Ascending aorta (tissue), 2 donors: ENCODE data around the gene FAM83C. TPM values are rescaled to one million over a fixed set of nuclear protein-coding genes. Genes with fewer than 3 reads are reported as not detected.

Experiments used
- DNase-seq, 2 donors: peaks; one replicate each; pipeline ENCODE4 v3.0.0-alpha.2; 2019; ENCODE audit warnings: low spot score in 2 of 2
- H3K27ac ChIP-seq, 2 donors: fragments of 200-600 bp; sonication (generic); one replicate each; pipeline ENCODE4 v1.5.1; 2016 to 2017; ENCODE audit warnings: mild to moderate bottlenecking in 1 of 2
- H3K27me3 ChIP-seq: fragments of 200-600 bp; sonication (generic); one replicate; pipeline ENCODE4 v1.5.1; 2017
- H3K36me3 ChIP-seq, 2 donors: fragments of 200-600 bp; sonication (generic); one replicate each; pipeline ENCODE4 v1.5.1; 2016
- H3K4me1 ChIP-seq, 2 donors: fragments of 200-600 bp; sonication (generic); one replicate each; pipeline ENCODE4 v1.5.1; 2016 to 2017; ENCODE audit warnings: mild to moderate bottlenecking in 1 of 2
- H3K4me3 ChIP-seq, 2 donors: fragments of 200-600 bp; sonication (generic); one replicate each; pipeline ENCODE4 v1.5.1; 2016 to 2017; ENCODE audit warnings: mild to moderate bottlenecking in 1 of 2
- H3K9me3 ChIP-seq, 2 donors: fragments of 200-600 bp; sonication (generic); one replicate each; pipeline ENCODE4 v1.5.1; 2016
- intact Hi-C: fragments of 100-400 bp; cut with DNase I; formaldehyde crosslinking; loops from one replicate; pipeline ENCODE4 v1.15.1; 2023
- total RNA-seq: library from RNA; depleted of rRNA; stranded (reverse); fragments of >200 nt; gene quantifications from one replicate; pipeline ENCODE4 v1.1.0, GENCODE V29; 2016
- TF ChIP-seq, protein P1 (sequence below), 3 experiments: fragments of 200-600 bp in 2 of 3; fragments of 450-650 bp in 1 of 3; sonication (generic) in 2 of 3; IDR thresholded peaks; one replicate each; pipeline ENCODE4 v1.5.1; 2016 to 2019; ENCODE audit warnings: antibody characterized with exemption in 3 of 3, mild to moderate bottlenecking in 1 of 3, moderate library complexity in 1 of 3

FAM83C gene
- total RNA-seq, 1 donor from 2014 or later: not detected

DNA sequence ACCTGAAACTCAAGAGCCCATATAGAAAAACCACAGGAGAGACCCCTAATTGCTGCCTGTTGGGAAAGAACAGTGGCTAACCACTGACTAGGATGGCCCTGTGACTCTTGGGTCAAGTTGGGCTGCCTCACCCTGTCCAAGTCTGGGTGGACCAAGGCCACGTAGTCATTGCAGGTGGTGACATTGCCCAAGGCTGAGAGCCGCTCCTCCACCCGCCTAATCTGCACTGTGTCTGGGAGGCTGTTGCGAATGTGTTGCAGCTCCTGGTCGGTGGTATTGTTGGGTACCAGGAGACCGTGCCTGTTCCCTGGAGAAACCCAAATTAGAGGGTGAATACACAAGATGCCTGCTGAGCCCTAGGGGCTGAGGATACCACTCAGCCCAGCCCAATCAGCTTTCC is 11.7 kb downstream of the FAM83C start:
- Histone ChIP-seq H3K36me3 (peaks cover 19 to 33% of the 10 kb centered on the region in 2 donors), H3K4me1 (peaks cover 16 to 38% of the 10 kb centered on the region in 2 donors), H3K27me3 (no peaks in the 10 kb centered on the region), H3K9me3 (no peaks in the 10 kb centered on the region), H3K27ac (no peak overlapping the region), H3K4me3 (no peak overlapping the region)
- DNase-seq: no peak
- intact Hi-C loops: no loop called here
- TF ChIP-seq, protein P1, sequence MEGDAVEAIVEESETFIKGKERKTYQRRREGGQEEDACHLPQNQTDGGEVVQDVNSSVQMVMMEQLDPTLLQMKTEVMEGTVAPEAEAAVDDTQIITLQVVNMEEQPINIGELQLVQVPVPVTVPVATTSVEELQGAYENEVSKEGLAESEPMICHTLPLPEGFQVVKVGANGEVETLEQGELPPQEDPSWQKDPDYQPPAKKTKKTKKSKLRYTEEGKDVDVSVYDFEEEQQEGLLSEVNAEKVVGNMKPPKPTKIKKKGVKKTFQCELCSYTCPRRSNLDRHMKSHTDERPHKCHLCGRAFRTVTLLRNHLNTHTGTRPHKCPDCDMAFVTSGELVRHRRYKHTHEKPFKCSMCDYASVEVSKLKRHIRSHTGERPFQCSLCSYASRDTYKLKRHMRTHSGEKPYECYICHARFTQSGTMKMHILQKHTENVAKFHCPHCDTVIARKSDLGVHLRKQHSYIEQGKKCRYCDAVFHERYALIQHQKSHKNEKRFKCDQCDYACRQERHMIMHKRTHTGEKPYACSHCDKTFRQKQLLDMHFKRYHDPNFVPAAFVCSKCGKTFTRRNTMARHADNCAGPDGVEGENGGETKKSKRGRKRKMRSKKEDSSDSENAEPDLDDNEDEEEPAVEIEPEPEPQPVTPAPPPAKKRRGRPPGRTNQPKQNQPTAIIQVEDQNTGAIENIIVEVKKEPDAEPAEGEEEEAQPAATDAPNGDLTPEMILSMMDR (IDR thresholded peaks at IDR 0.05): no peak

DNA sequence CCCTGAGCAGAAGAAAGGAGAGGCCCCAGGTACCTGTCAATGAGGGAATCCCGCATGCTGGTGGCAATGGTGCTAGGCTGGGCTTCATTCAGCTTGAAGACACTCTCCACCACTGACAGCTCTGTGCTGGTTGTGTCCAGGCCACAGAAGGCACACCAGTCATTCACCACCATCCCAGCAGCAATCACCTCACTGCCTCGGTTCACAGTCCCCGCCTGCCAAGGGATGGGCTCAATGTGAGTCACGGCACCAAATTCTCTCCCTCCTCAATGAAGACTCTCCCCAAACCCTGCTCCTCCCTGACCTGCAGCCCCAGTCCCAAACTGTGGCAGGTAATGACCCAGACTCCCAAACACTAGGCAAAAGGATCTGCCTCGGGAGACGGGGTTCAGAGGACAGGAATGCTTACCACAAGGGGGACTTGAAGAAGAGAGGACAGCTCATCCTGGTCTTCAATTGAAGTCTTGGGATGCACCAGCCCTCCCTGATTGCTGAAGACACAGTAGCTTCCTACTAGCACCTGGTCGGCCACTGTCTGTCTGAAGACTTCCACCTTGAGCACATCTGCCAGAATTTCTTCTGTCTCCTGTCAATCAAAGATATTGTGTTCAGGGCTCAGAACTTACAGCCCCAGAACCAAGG is 12.6 kb downstream of the FAM83C start:
- no peaks in the 10 kb centered on the region for H3K9me3 ChIP-seq
- H3K4me1 ChIP-seq: peaks cover 16 to 32% of the 10 kb centered on the region in 2 donors
- H3K36me3 ChIP-seq: peaks cover 19 to 33% of the 10 kb centered on the region in 2 donors
- intact Hi-C loops: loop anchor here (2.0 kb wide), 1 partner anchor 133 kb away; the partner anchor contains the start of gene EDEM2
- H3K4me3 ChIP-seq: no peak overlapping the region
- TF ChIP-seq, protein P1 (IDR thresholded peaks at IDR 0.05): no peak
- H3K27ac ChIP-seq: peak overlapping the region in 1 of 2 donors; percentile 100
- no peaks in the 10 kb centered on the region for H3K27me3 ChIP-seq
- no peak for DNase-seq

DNA sequence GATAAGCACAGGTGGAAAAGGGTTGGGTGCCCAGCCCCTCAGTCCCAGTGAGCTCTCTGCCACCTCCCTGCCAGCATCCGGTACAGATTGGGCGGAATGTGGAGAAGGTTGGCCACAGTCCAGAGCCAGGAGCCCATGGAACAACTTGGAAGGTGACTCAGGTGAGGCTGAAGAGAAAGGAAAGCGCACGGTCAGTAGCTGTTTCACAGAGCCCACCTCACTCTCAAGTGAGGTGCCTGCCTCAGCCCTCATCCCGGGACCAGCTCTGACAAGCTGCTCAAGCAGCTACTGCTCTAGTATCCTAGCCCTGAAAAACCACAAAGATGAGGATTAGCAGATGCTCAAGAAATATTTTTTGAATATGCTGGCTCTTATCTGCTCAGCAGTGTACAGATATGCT is 13.2 kb downstream of the FAM83C start:
- Histone ChIP-seq H3K27ac (peak overlapping the region in 1 of 2 donors; percentile 100), H3K27me3 (no peaks in the 10 kb centered on the region), H3K36me3 (peaks cover 19 to 33% of the 10 kb centered on the region in 2 donors), H3K9me3 (no peaks in the 10 kb centered on the region), H3K4me1 (peaks cover 16 to 32% of the 10 kb centered on the region in 2 donors), H3K4me3 (no peak overlapping the region)
- TF ChIP-seq, protein P1 (IDR thresholded peaks at IDR 0.05): no peak
- intact Hi-C loops: loop anchor here (2.0 kb wide), 1 partner anchor 132 kb away; the partner anchor contains the start of gene EDEM2
- no peak for DNase-seq

DNA sequence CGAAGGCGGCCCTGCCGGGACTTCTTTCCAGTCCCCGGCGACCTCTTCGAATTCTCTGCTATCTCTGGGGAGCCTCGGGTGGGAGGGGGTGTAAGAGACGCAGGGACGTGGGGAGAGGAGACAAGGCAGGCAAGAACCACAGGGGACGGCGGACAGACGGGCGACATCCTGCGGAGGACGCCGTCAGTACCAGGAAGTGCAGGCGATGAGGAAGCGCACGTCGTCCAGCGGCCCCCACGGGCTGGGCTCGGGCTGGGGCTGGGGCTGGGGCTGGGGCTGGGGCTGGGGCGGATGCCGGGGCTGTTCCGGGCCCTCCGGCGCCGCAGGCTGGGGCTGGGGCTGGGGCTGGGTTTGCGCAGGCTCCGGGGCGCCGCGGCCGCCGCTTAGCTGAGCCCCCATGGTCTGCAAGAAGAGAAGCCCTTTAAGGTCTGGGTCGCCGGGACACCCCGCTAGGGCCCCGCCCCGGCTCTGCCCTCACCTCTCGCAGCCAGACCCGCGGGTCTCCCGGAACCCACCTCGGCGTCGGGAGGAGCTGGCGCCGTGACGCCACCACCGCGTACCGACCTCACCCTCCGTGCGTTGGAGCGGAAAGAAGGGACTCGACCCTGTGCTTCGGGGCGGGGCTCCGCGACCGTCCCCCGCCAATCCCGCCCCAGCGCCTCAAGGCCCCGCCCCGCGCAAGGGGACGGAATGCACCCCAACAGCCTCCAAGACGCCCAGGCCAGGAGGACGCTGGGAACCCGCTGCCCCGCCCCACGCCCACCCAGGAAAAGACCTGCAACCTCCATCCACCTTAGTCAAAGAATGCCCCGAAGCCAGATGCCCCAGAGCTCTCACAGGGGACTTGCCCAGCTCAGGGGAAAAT is 14.5 kb downstream of the FAM83C start, which contains the start of gene MMP24OS:
TSS of gene MMP24OS (minus strand) at position 592 of the 865 bp plus-strand sequence. CDS start at position 399, 193 bp downstream.
- TF ChIP-seq, protein P1 (IDR thresholded peaks at IDR 0.05): peak in 2 of 3 experiments; percentile 13 to 56
- Histone ChIP-seq H3K4me3 (peak within 1 kb of the TSS; percentile 97 to 99), H3K9me3 (no peaks in the 10 kb centered on the region), H3K4me1 (peaks cover 10 to 19% of the 10 kb centered on the region in 2 donors), H3K27me3 (no peaks in the 10 kb centered on the region), H3K27ac (peak within 1 kb of the TSS; percentile 99 to 100), H3K36me3 (peaks cover 19 to 33% of the 10 kb centered on the region in 2 donors)
- intact Hi-C loops: loop anchor here (2.0 kb wide), 1 partner anchor 131 kb away; the partner anchor contains the start of gene EDEM2
- DNase-seq: peak; percentile 58 to 94

DNA sequence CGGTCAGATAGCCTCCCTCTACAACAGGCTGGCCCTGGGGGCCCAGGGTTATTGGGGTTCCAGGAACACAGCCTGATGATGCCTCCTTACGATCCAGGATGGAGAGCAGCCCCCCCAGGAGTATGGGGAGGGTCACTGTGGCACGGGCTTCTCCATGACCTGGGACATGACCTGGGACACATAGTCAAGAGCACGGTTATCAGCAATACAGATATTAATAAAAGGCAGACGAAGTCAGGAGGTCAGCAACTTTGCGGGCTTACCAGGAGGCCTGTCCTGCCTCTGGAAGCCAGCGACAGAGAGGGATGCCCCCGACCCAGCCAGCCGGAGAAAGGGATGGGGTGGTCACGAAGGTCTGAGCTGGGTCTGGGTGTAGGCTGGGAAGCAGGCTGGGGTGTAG is 15.1 kb downstream of the FAM83C start:
- no peak for DNase-seq
- Histone ChIP-seq H3K27ac (peak overlapping the region; percentile 99 to 100), H3K36me3 (peaks cover 19 to 37% of the 10 kb centered on the region in 2 donors), H3K4me1 (peaks cover 10 to 15% of the 10 kb centered on the region in 2 donors), H3K4me3 (peak overlapping the region; percentile 97 to 99), H3K9me3 (no peaks in the 10 kb centered on the region), H3K27me3 (no peaks in the 10 kb centered on the region)
- intact Hi-C loops: no loop called here
- TF ChIP-seq, protein P1 (IDR thresholded peaks at IDR 0.05): no peak
